Mesendoderm (in vitro differentiated cells): ENCODE measurements around the gene ANTXR1.

Experiments
- DNase-seq: peaks from one replicate; pipeline ENCODE4 v3.0.0; 2013
- H2AK5ac ChIP-seq: 2 replicates; pipeline ENCODE4 v1.6.1; 2013; ENCODE audit warnings: low read length, inconsistent platforms
- H2BK120ac ChIP-seq: 2 replicates; pipeline ENCODE4 v1.6.1; 2013; ENCODE audit warnings: low read depth, mild to moderate bottlenecking, low read length, moderate library complexity, mixed read lengths
- H2BK15ac ChIP-seq: replicated peaks from 2 replicates; pipeline ENCODE4 v1.6.1; 2013; ENCODE audit warnings: low read depth, mild to moderate bottlenecking, moderate library complexity
- H2BK5ac ChIP-seq: 2 replicates; pipeline ENCODE4 v1.6.1; 2013; ENCODE audit warnings: low read length, inconsistent platforms
- H3K18ac ChIP-seq: 2 replicates; pipeline ENCODE4 v1.6.1; 2013; ENCODE audit warnings: mild to moderate bottlenecking, low read length, mixed read lengths
- H3K23ac ChIP-seq: one replicate; pipeline ENCODE4 v1.6.1; 2013; ENCODE audit warnings: low read length
- H3K27ac ChIP-seq: 2 replicates; pipeline ENCODE4 v1.5.1; 2013; ENCODE audit warnings: low read depth, mild to moderate bottlenecking, inconsistent platforms, low read length, moderate library complexity
- H3K27me3 ChIP-seq: 2 replicates; pipeline ENCODE4 v1.6.1; 2013; ENCODE audit warnings: low read length, control low read depth, mild to moderate bottlenecking, inconsistent platforms; ENCODE audit not compliant: insufficient read depth, poor library complexity
- H3K36me3 ChIP-seq: 2 replicates; pipeline ENCODE4 v1.6.1; 2013; ENCODE audit warnings: low read length, inconsistent platforms; ENCODE audit not compliant: control insufficient read depth, insufficient read depth
- H3K4ac ChIP-seq: one replicate; pipeline ENCODE4 v1.6.1; 2013; ENCODE audit warnings: low read depth, mild to moderate bottlenecking, low read length, moderate library complexity
- H3K4me1 ChIP-seq: 2 replicates; pipeline ENCODE4 v1.6.1; 2013; ENCODE audit warnings: low read depth, low read length, inconsistent platforms; ENCODE audit not compliant: control insufficient read depth
- H3K4me2 ChIP-seq: 2 replicates; pipeline ENCODE4 v1.6.1; 2013; ENCODE audit warnings: low read length
- H3K4me3 ChIP-seq: 2 replicates; pipeline ENCODE4 v1.5.1; 2013; ENCODE audit warnings: mild to moderate bottlenecking, low read length
- H3K56ac ChIP-seq: one replicate; pipeline ENCODE4 v1.6.1; 2013; ENCODE audit warnings: low read length
- H3K79me1 ChIP-seq: 2 replicates; pipeline ENCODE4 v1.6.1; 2013; ENCODE audit warnings: low read length, inconsistent platforms
- H3K79me2 ChIP-seq: 2 replicates; pipeline ENCODE4 v1.6.1; 2013; ENCODE audit warnings: mild to moderate bottlenecking, low read length; ENCODE audit not compliant: control insufficient read depth, insufficient read depth
- H3K9ac ChIP-seq: 2 replicates; pipeline ENCODE4 v1.6.1; 2013; ENCODE audit warnings: low read length, inconsistent platforms
- H4K5ac ChIP-seq: one replicate; pipeline ENCODE4 v1.6.1; 2013; ENCODE audit warnings: low read length
- H4K8ac ChIP-seq: one replicate; pipeline ENCODE4 v1.6.1; 2013; ENCODE audit warnings: low read depth, mild to moderate bottlenecking, control low read depth, low read length, moderate library complexity
- WGBS: extraction: QIAGEN DNeasy Blood & Tissue Kit; methylation state at CpG from one replicate; pipeline ENCODE4 v1.1.7; 2013; ENCODE audit warnings: low lambda C conversion rate, missing lambda C conversion rate; ENCODE audit not compliant: insufficient coverage; ENCODE audit errors: extremely low coverage; 5-methylcytosine and 5-hydroxymethylcytosine counted together

ANTXR1 gene

GRCh38 chr2:69188182-69188900 is 175.4 kb downstream of the ANTXR1 start:
- Histone ChIP-seq H3K79me1 (no peaks in the 10 kb centered on the region), H3K56ac (no peak overlapping the region), H3K36me3 (no peaks in the 10 kb centered on the region), H3K9ac (no peak overlapping the region), H2BK120ac (no peak overlapping the region), H2BK15ac (no peak overlapping the region), H3K4ac (no peak overlapping the region), H3K4me1 (peaks cover 9% of the 10 kb centered on the region), H3K18ac (no peak overlapping the region), H3K4me2 (no peak overlapping the region), H2BK5ac (no peak overlapping the region), H3K27ac (no peak overlapping the region), H4K5ac (no peak overlapping the region), H3K79me2 (no peaks in the 10 kb centered on the region), H4K8ac (no peak overlapping the region), H3K4me3 (no peak overlapping the region), H3K23ac (no peak overlapping the region), H3K27me3 (peaks cover 2% of the 10 kb centered on the region), H2AK5ac (no peak overlapping the region)
- no CpG with 5 or more reads among the region's 4 CpGs for WGBS
- DNase-seq, result no peak

GRCh38 chr2:69190743-69191404 is 177.9 kb downstream of the ANTXR1 start:
- Histone ChIP-seq H3K56ac (no peak overlapping the region), H2BK5ac (no peak overlapping the region), H2BK120ac (no peak overlapping the region), H3K4me1 (peaks cover 9% of the 10 kb centered on the region), H2AK5ac (no peak overlapping the region), H3K4me3 (no peak overlapping the region), H3K27me3 (no peaks in the 10 kb centered on the region), H3K79me2 (no peaks in the 10 kb centered on the region), H2BK15ac (no peak overlapping the region), H3K23ac (no peak overlapping the region), H3K9ac (no peak overlapping the region), H3K79me1 (no peaks in the 10 kb centered on the region), H3K36me3 (no peaks in the 10 kb centered on the region), H3K27ac (no peak overlapping the region), H4K5ac (no peak overlapping the region), H3K18ac (no peak overlapping the region), H4K8ac (no peak overlapping the region), H3K4ac (no peak overlapping the region), H3K4me2 (no peak overlapping the region)
- DNase-seq, result peak; percentile 49
- no CpG with 5 or more reads among the region's 3 CpGs for WGBS

- no peak overlapping the region for H2BK5ac ChIP-seq
- WGBS, result no CpG with 5 or more reads among the region's 1 CpG
- no peaks in the 10 kb centered on the region for H3K27me3 ChIP-seq
- no peak overlapping the region for H3K23ac ChIP-seq
- no peak overlapping the region for H3K9ac ChIP-seq
- peaks cover 9% of the 10 kb centered on the region for H3K4me1 ChIP-seq
- no peak overlapping the region for H4K8ac ChIP-seq
- no peak overlapping the region for H2BK120ac ChIP-seq
- H3K18ac ChIP-seq, result no peak overlapping the region
- no peak overlapping the region for H3K4me3 ChIP-seq
- H3K4ac ChIP-seq, result no peak overlapping the region
- H3K56ac ChIP-seq, result no peak overlapping the region
- H3K27ac ChIP-seq, result no peak overlapping the region
- no peaks in the 10 kb centered on the region for H3K36me3 ChIP-seq
- no peak overlapping the region for H2AK5ac ChIP-seq
- H4K5ac ChIP-seq, result no peak overlapping the region
- H3K79me2 ChIP-seq, result no peaks in the 10 kb centered on the region
- no peak overlapping the region for H3K4me2 ChIP-seq
- no peak for DNase-seq
- H2BK15ac ChIP-seq, result no peak overlapping the region
- no peaks in the 10 kb centered on the region for H3K79me1 ChIP-seq
These were observed 178.7 kb downstream of the ANTXR1 start for GRCh38 chr2:69191634-69192033.

DNA sequence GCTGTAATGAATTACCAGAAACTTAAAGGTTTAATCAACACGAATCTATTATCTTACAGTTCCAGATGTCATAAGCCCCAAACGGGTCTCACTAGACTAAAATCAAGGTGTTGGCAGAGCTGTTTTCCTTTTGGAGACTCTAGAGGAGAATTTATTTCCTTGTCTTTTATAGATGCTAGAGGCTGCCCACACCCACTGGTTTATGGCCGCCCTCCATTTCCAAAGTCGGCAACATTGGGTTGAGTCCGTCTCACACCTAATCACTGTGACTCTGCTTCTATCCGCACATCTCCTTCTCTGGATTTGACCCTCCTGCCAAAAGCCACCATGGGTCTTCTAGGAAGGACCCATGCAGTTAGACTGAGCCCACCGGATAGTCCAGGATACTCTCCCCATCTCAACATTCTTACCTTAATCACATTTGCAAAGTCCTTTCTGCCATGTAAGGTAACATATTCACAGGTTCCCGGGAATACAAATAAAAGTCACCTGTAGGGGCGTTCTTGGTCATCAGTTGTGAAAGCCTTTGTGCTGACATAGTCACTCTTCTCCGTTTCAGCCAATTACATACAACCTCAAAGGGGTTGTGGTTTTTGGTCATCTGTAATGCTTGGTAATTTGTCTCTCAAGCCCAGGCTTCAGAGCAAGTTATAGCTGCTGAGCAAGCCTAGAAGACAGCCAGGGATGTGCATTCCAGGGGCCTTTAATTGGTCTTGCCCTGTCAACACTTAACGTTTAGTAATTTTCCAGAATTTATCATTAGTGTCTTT is 179.4 kb downstream of the ANTXR1 start:
- H3K4me2 ChIP-seq, result no peak overlapping the region
- no peak overlapping the region for H3K4ac ChIP-seq
- no peak overlapping the region for H4K8ac ChIP-seq
- no peak overlapping the region for H3K56ac ChIP-seq
- H4K5ac ChIP-seq, result no peak overlapping the region
- H2BK15ac ChIP-seq, result no peak overlapping the region
- no peak overlapping the region for H2AK5ac ChIP-seq
- H3K23ac ChIP-seq, result no peak overlapping the region
- no peak overlapping the region for H3K4me3 ChIP-seq
- H2BK5ac ChIP-seq, result no peak overlapping the region
- H3K27me3 ChIP-seq, result no peaks in the 10 kb centered on the region
- peaks cover 9% of the 10 kb centered on the region for H3K4me1 ChIP-seq
- H3K36me3 ChIP-seq, result no peaks in the 10 kb centered on the region
- no peak overlapping the region for H3K27ac ChIP-seq
- H3K18ac ChIP-seq, result no peak overlapping the region
- H3K79me1 ChIP-seq, result no peaks in the 10 kb centered on the region
- H3K79me2 ChIP-seq, result no peaks in the 10 kb centered on the region
- no peak overlapping the region for H3K9ac ChIP-seq
- WGBS, result no CpG with 5 or more reads among the region's 11 CpGs
- peak; percentile 66 for DNase-seq
- H2BK120ac ChIP-seq, result no peak overlapping the region

DNA sequence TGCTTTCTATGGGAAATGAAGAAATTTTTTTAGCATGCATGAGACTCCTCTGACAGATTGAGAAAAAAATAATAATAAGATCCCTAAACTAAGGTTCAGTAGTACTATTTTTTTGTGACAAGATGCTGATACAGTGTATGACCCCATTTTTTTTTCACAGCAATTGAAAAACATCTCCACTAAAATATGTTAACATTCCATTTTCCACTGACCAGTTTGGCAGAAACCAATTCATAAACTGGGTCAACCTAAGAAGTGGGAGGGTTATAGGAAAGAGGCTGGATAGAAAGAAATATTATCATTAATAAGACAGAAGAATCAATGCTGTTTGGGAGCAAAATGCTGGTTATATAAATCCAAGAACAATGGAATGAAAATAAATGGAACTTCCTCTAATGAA is 182.7 kb downstream of the ANTXR1 start:
- Histone ChIP-seq H2BK120ac (no peak overlapping the region), H3K27me3 (no peaks in the 10 kb centered on the region), H3K4me1 (peaks cover 7% of the 10 kb centered on the region), H3K4me2 (no peak overlapping the region), H3K4me3 (no peak overlapping the region), H3K27ac (no peak overlapping the region), H3K36me3 (no peaks in the 10 kb centered on the region), H3K79me1 (no peaks in the 10 kb centered on the region), H3K56ac (no peak overlapping the region), H3K79me2 (no peaks in the 10 kb centered on the region), H4K8ac (no peak overlapping the region), H3K18ac (no peak overlapping the region), H2BK5ac (no peak overlapping the region), H2AK5ac (no peak overlapping the region), H4K5ac (no peak overlapping the region), H3K4ac (no peak overlapping the region), H3K9ac (no peak overlapping the region), H3K23ac (no peak overlapping the region), H2BK15ac (no peak overlapping the region)
- no peak for DNase-seq
